H9 (cell line): ENCODE measurements around the gene HPRT1. TPM values are rescaled to one million over a fixed set of nuclear protein-coding genes. Genes with fewer than 3 reads are reported as not detected.

Source experiments
- DNase-seq: peaks from one replicate; pipeline ENCODE4 v3.0.0-alpha.2; 2017
- H2AFZ ChIP-seq: one replicate; pipeline ENCODE4 v1.6.1; 2013; ENCODE audit warnings: mild to moderate bottlenecking, low read length, control low read depth, moderate library complexity
- H2AK5ac ChIP-seq: 2 replicates; pipeline ENCODE4 v1.6.1; 2013; ENCODE audit warnings: low read length, control low read depth, mixed read lengths; ENCODE audit not compliant: insufficient read length
- H2BK120ac ChIP-seq: one replicate; pipeline ENCODE4 v1.6.1; 2013; ENCODE audit warnings: low read depth, mild to moderate bottlenecking, low read length, control low read depth, inconsistent platforms; ENCODE audit not compliant: poor library complexity, severe bottlenecking
- H2BK12ac ChIP-seq: 2 replicates; pipeline ENCODE4 v1.6.1; 2013; ENCODE audit warnings: low read length, control low read depth, mixed read lengths, low read depth; ENCODE audit not compliant: insufficient read length
- H2BK15ac ChIP-seq: 2 replicates; pipeline ENCODE4 v1.6.1; 2013; ENCODE audit warnings: low read depth, low read length, control low read depth
- H2BK20ac ChIP-seq: one replicate; pipeline ENCODE4 v1.6.1; 2013; ENCODE audit warnings: low read depth, mild to moderate bottlenecking, low read length, control low read depth, inconsistent platforms; ENCODE audit not compliant: poor library complexity, severe bottlenecking
- H2BK5ac ChIP-seq: 2 replicates; pipeline ENCODE4 v1.6.1; 2013; ENCODE audit warnings: low read length, control low read depth, mixed read lengths; ENCODE audit not compliant: insufficient read length
- H3K14ac ChIP-seq: 2 replicates; pipeline ENCODE4 v1.6.1; 2013; ENCODE audit warnings: low read length, control low read depth; ENCODE audit not compliant: insufficient read depth
- H3K18ac ChIP-seq: 2 replicates; pipeline ENCODE4 v1.6.1; 2013; ENCODE audit warnings: low read depth, mild to moderate bottlenecking, mixed read lengths, low read length, control low read depth; ENCODE audit not compliant: insufficient read length
- H3K23ac ChIP-seq: 2 replicates; pipeline ENCODE4 v1.6.1; 2013; ENCODE audit warnings: low read length, control low read depth, mixed read lengths, low read depth; ENCODE audit not compliant: insufficient read length
- H3K23me2 ChIP-seq: 2 replicates; pipeline ENCODE4 v1.6.1; 2013; ENCODE audit warnings: low read depth, mild to moderate bottlenecking, mixed read lengths, low read length, control low read depth; ENCODE audit not compliant: insufficient read length, poor library complexity, severe bottlenecking
- H3K27ac ChIP-seq: 2 replicates; pipeline ENCODE4 v1.5.1; 2013; ENCODE audit warnings: low read length, control low read depth, mixed read lengths, low read depth; ENCODE audit not compliant: insufficient read length
- H3K27me3 ChIP-seq: 2 replicates; pipeline ENCODE4 v1.6.1; 2013; ENCODE audit warnings: low read length, control low read depth, inconsistent platforms; ENCODE audit not compliant: insufficient read depth
- H3K4ac ChIP-seq: 2 replicates; pipeline ENCODE4 v1.6.1; 2013; ENCODE audit warnings: low read depth, mild to moderate bottlenecking, control low read depth, inconsistent platforms, low read length, moderate library complexity
- H3K4me1 ChIP-seq: 2 replicates; pipeline ENCODE4 v1.6.1; 2013; ENCODE audit warnings: low read length, control low read depth, inconsistent platforms; ENCODE audit not compliant: insufficient read depth
- H3K4me2 ChIP-seq: 2 replicates; pipeline ENCODE4 v1.6.1; 2013; ENCODE audit warnings: low read length, control low read depth, mixed read lengths; ENCODE audit not compliant: insufficient read length, insufficient read depth
- H3K56ac ChIP-seq: 2 replicates; pipeline ENCODE4 v1.6.1; 2013; ENCODE audit warnings: low read depth, mild to moderate bottlenecking, mixed read lengths, low read length, control low read depth; ENCODE audit not compliant: insufficient read length
- H3K79me1 ChIP-seq: 2 replicates; pipeline ENCODE4 v1.6.1; 2013; ENCODE audit warnings: low read depth, mild to moderate bottlenecking, moderate library complexity, low read length, control low read depth, inconsistent platforms; ENCODE audit not compliant: insufficient read depth, poor library complexity, severe bottlenecking
- H3K79me2 ChIP-seq: 2 replicates; pipeline ENCODE4 v1.6.1; 2013; ENCODE audit warnings: low read length, control low read depth, inconsistent platforms; ENCODE audit not compliant: insufficient read depth
- H3K9ac ChIP-seq: 2 replicates; pipeline ENCODE4 v1.6.1; 2013; ENCODE audit warnings: low read length, control low read depth, mixed read lengths; ENCODE audit not compliant: insufficient read length; ENCODE audit errors: extremely low read depth
- H3K9me3 ChIP-seq: one replicate; pipeline ENCODE4 v1.6.1; 2013; ENCODE audit warnings: low read depth, low read length, inconsistent platforms; ENCODE audit not compliant: control insufficient read depth
- H3T11ph ChIP-seq: one replicate; pipeline ENCODE4 v1.6.1; 2013; ENCODE audit warnings: mild to moderate bottlenecking, low read length, control low read depth, inconsistent platforms
- H4K20me1 ChIP-seq: one replicate; pipeline ENCODE4 v1.6.1; 2013; ENCODE audit not compliant: control insufficient read depth, insufficient read length, insufficient read depth
- H4K5ac ChIP-seq: 2 replicates; pipeline ENCODE4 v1.6.1; 2013; ENCODE audit warnings: low read depth, mild to moderate bottlenecking, mixed read lengths, low read length, control low read depth; ENCODE audit not compliant: insufficient read length
- H4K8ac ChIP-seq: replicated peaks from 2 replicates; pipeline ENCODE4 v1.6.1; 2013; ENCODE audit warnings: low read length, control low read depth, mixed read lengths, low read depth; ENCODE audit not compliant: insufficient read length
- H4K91ac ChIP-seq: 2 replicates; pipeline ENCODE4 v1.6.1; 2013; ENCODE audit warnings: low read depth, mild to moderate bottlenecking, moderate library complexity, mixed read lengths, low read length, control low read depth; ENCODE audit not compliant: insufficient read length
- H3K27ac Mint-ChIP-seq, 3 experiments: 2 replicates in 2 of 3; 3 replicates in 1 of 3; pipeline ENCODE4 v1.8.0; 2020 to 2021; ENCODE audit warnings: mixed read lengths in 3 of 3, mild to moderate bottlenecking in 1 of 3, moderate library complexity in 1 of 3
- H3K27me3 Mint-ChIP-seq: 2 replicates; pipeline ENCODE4 v1.8.0; 2021; ENCODE audit warnings: low read depth, mild to moderate bottlenecking, moderate library complexity, mixed read lengths
- H3K36me3 Mint-ChIP-seq, 3 experiments: 2 replicates in 2 of 3; 3 replicates in 1 of 3; pipeline ENCODE4 v1.8.0; 2020 to 2021; ENCODE audit warnings: low read depth in 3 of 3, mixed read lengths in 3 of 3; ENCODE audit not compliant: insufficient read depth in 1 of 3
- H3K4me1 Mint-ChIP-seq, 2 experiments: 2 replicates each; pipeline ENCODE4 v1.8.0; 2020; ENCODE audit warnings: mixed read lengths in 2 of 2
- H3K4me3 Mint-ChIP-seq, 2 experiments: 2 replicates in 1 of 2; 3 replicates in 1 of 2; pipeline ENCODE4 v1.8.0; 2020 to 2021; ENCODE audit warnings: mild to moderate bottlenecking in 2 of 2, mixed read lengths in 2 of 2, moderate library complexity in 1 of 2
- H3K9me3 Mint-ChIP-seq, 2 experiments: 2 replicates in 1 of 2; 3 replicates in 1 of 2; pipeline ENCODE4 v1.8.0; 2020; ENCODE audit warnings: mild to moderate bottlenecking in 2 of 2, mixed read lengths in 2 of 2, moderate library complexity in 1 of 2
- WGBS: extraction: QIAGEN DNeasy Blood & Tissue Kit; methylation state at CpG from one replicate; pipeline ENCODE4 v1.1.7; 2013; ENCODE audit warnings: missing lambda C conversion rate, low lambda C conversion rate, mixed read lengths; ENCODE audit not compliant: insufficient read length; ENCODE audit errors: extremely low coverage; 5-methylcytosine and 5-hydroxymethylcytosine counted together
- total RNA-seq: library from RNA; stranded (reverse); gene quantifications from 2 replicates; pipeline ENCODE4 v1.2.1, GENCODE V29; 2021
- TF ChIP-seq, protein P1 (sequence below): fragments of 200-600 bp; sonication (generic); conservative IDR thresholded peaks from 3 replicates; pipeline ENCODE4 v1.8.0; 2021; ENCODE audit warnings: antibody characterized with exemption, mild to moderate bottlenecking

HPRT1 gene
- total RNA-seq, 1 experiment from 2014 or later: 39.2 TPM

DNA sequence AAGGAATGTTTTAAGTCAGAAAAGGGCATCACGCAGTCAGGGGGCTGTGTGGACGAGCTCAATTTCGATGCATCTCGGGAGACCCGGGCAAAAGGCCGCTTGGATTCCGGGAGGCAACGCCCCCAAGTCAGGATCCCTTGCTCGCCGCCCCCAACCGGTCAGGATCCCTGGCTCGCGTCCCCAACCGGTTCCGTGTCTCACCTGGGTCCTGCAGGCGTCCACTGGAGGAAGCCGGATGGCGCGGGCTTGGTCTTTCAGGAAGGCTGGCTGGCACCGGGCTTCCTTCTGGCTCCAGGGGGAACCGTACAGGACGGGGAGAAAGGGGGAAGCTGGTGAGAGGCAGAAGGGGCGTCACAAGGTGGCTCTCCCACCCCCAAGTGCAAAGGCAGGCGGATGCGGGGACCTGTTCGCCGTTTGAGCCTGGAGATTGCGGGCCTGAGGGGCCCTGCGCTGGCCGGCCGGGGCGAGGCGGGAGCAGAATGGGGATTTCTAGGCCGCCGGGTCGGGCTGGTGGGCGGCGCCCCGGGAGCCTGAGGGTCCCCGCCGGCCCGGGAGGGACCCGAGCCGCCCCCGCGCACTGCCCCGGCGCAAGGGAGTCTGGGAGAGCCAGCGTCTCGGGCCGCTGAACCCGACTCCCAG is 84.7 kb downstream of the HPRT1 start:
- Mint-ChIP-seq H3K27ac (no peak overlapping the region), H3K4me1 (peaks cover 39 to 51% of the 10 kb centered on the region in 2 experiments), H3K4me3 (peak overlapping the region; percentile 67 to 83), H3K36me3 (no peaks in the 10 kb centered on the region), H3K27me3 (peaks cover 40% of the 10 kb centered on the region), H3K9me3 (peaks cover 9 to 70% of the 10 kb centered on the region in 2 experiments)
- Histone ChIP-seq H2AK5ac (no peak overlapping the region), H3K4ac (no peak overlapping the region), H4K5ac (no peak overlapping the region), H3K27me3 (peaks cover 18% of the 10 kb centered on the region; the same call in 1 of the 2 replicates), H3K4me1 (peaks cover 9% of the 10 kb centered on the region), H2BK5ac (no peak overlapping the region), H3K18ac (peak overlapping the region; percentile 67), H3K9ac (peak overlapping the region; percentile 73), H2BK20ac (no peak overlapping the region), H2BK12ac (no peak overlapping the region), H4K8ac (no peak overlapping the region), H3K14ac (peak overlapping the region; percentile 58), H3K79me2 (no peaks in the 10 kb centered on the region), H3K4me2 (peak overlapping the region; percentile 69), H4K20me1 (peaks cover 3% of the 10 kb centered on the region), H3K79me1 (no peaks in the 10 kb centered on the region), H3T11ph (no peak overlapping the region), H3K27ac (no peak overlapping the region), H3K23me2 (peaks cover 16% of the 10 kb centered on the region), H3K56ac (no peak overlapping the region), H3K23ac (no peak overlapping the region), H3K9me3 (no peaks in the 10 kb centered on the region), H2BK120ac (no peak overlapping the region), H2AFZ (no peak overlapping the region), H2BK15ac (no peak overlapping the region), H4K91ac (no peak overlapping the region)
- WGBS: no CpG with 5 or more reads among the region's 52 CpGs
- peak; percentile 36 for DNase-seq
- TF ChIP-seq, protein P1, sequence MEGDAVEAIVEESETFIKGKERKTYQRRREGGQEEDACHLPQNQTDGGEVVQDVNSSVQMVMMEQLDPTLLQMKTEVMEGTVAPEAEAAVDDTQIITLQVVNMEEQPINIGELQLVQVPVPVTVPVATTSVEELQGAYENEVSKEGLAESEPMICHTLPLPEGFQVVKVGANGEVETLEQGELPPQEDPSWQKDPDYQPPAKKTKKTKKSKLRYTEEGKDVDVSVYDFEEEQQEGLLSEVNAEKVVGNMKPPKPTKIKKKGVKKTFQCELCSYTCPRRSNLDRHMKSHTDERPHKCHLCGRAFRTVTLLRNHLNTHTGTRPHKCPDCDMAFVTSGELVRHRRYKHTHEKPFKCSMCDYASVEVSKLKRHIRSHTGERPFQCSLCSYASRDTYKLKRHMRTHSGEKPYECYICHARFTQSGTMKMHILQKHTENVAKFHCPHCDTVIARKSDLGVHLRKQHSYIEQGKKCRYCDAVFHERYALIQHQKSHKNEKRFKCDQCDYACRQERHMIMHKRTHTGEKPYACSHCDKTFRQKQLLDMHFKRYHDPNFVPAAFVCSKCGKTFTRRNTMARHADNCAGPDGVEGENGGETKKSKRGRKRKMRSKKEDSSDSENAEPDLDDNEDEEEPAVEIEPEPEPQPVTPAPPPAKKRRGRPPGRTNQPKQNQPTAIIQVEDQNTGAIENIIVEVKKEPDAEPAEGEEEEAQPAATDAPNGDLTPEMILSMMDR: no peak
